Measurements from ENCODE around the gene UBAC2. TPM values are rescaled to one million over a fixed set of nuclear protein-coding genes. Genes with fewer than 3 reads are reported as not detected.

The UBAC2 gene
- total and polyA plus RNA-seq, 2 of the 8 experiments (the other 6 are each of a cell fraction or from before 2014, with no cell fraction given), result 75.9 to 76.9 TPM

DNA sequence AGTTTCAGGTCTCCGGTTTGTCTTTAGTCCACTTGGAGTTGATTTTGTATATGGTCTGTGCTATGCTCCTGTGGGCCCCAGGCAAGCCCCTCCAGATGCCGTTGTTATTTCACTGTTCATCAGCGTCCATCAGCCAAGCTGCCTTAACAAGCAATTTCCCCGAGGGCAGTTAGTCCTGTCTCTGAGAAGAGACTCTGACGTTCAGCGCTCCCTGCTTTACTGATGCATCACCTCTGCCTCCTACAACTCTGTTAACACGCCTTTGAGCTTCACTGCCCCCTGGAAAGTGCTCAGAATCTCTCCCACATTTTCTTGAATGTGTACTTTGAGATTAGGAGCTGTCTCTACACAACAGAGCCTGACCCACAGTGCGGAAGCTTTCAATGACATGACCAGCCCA, 41.8 kb upstream of the UBAC2 start:
- no peak for TF ChIP-seq CEBPB (IDR thresholded peaks at IDR 0.05; ENCODE audit: low read depth, low read length)
- ChIA-PET POLR2A (ENCODE audit: partially characterized antibody) (interaction anchor here (1.0 kb wide), 1 partner anchor 41 kb away, joined by 3 read pairs; no protein-coding TSS in a partner anchor), CTCF (ENCODE audit: partially characterized antibody) (interaction anchor here (0.8 to 1.4 kb wide), 3 partner anchors 18 to 289 kb away, joined by 3 to 5 read pairs (median 4); no protein-coding TSS in a partner anchor)
- Histone ChIP-seq H3K27me3 (replicated peaks in 1 of 4; ENCODE audit: control insufficient read depth in 3 of 4, extremely low read depth in 1 of 4, insufficient read depth in 3 of 4, low read length in 3 of 4) (no peaks in the 10 kb centered on the region), H3K18ac (ENCODE audit: extremely low read depth, low read length) (no peak overlapping the region), H3K4me3 (ENCODE audit: extremely low read depth in 1 of 4, insufficient read depth in 2 of 4, low read depth in 3 of 4, low read length in 4 of 4) (no peak overlapping the region), H4K91ac (replicated peaks; ENCODE audit: insufficient read length, low read length) (no peak overlapping the region), H2BK15ac (ENCODE audit: low read length) (no peak overlapping the region), H3K4ac (replicated peaks; ENCODE audit: insufficient read length, low read depth, low read length) (no peak overlapping the region), H3K36me3 (ENCODE audit: control insufficient read depth in 2 of 4, insufficient read depth in 4 of 4, low read length in 3 of 4) (no peaks in the 10 kb centered on the region), H2AFZ (ENCODE audit: low read length) (no peak overlapping the region), H2BK12ac (ENCODE audit: low read depth, low read length) (no peak overlapping the region), H3K9ac (replicated peaks in 1 of 4; ENCODE audit: extremely low read depth in 1 of 4, low read depth in 3 of 4, low read length in 3 of 4) (no peak overlapping the region), H3K4me1 (replicated peaks in 1 of 4; ENCODE audit: control insufficient read depth in 3 of 4, insufficient read depth in 4 of 4, low read length in 3 of 4) (no peaks in the 10 kb centered on the region), H3K27ac (ENCODE audit: low read depth, low read length) (no peak overlapping the region), H2BK20ac (ENCODE audit: low read length) (no peak overlapping the region), H3K4me2 (ENCODE audit: insufficient read depth in 1 of 2, low read depth in 2 of 2, low read length in 2 of 2) (no peak overlapping the region), H4K8ac (ENCODE audit: extremely low read depth, insufficient read depth, low read length) (no peak overlapping the region), H3K79me1 (ENCODE audit: low read depth, low read length) (no peaks in the 10 kb centered on the region), H2AK5ac (ENCODE audit: low read depth, low read length) (no peak overlapping the region), H2BK5ac (ENCODE audit: low read depth, low read length) (no peak overlapping the region), H4K5ac (ENCODE audit: insufficient read length, low read depth, low read length) (no peak overlapping the region), H3K23me2 (ENCODE audit: low read depth, low read length) (no peaks in the 10 kb centered on the region), H3K14ac (ENCODE audit: insufficient read length) (no peak overlapping the region), H4K20me1 (replicated peaks in 1 of 2; ENCODE audit: control insufficient read depth in 1 of 2, insufficient read depth in 2 of 2, low read length in 2 of 2) (no peaks in the 10 kb centered on the region), H3K9me3 (ENCODE audit: insufficient read depth in 2 of 2, low read depth in 1 of 2, low read length in 1 of 2) (no peaks in the 10 kb centered on the region), H3K56ac (replicated peaks; ENCODE audit: insufficient read length, low read depth, low read length) (no peak overlapping the region), H2BK120ac (replicated peaks; ENCODE audit: low read depth, low read length) (no peak overlapping the region), H3K79me2 (ENCODE audit: control insufficient read depth in 1 of 2, insufficient read depth in 2 of 2, low read length in 2 of 2) (no peaks in the 10 kb centered on the region), H3K23ac (ENCODE audit: insufficient read length) (no peak overlapping the region)
- DNase-seq (ENCODE audit: low read depth in 1 of 2, low spot score in 2 of 2), result no peak
- WGBS, 2 experiments (ENCODE audit: extremely low coverage in 1 of 2, insufficient coverage in 1 of 2, insufficient read length in 1 of 2, insufficient replicate concordance in 2 of 2, low coverage in 1 of 2, low lambda C conversion rate in 2 of 2, missing lambda C conversion rate in 1 of 2), result 87% methylated on average over 8 of the region's 8 CpGs; no CpG with 5 or more reads in 1 of the 2 experiments
- FAIRE-seq, result no peak
